Endothelial cell of umbilical vein (primary cell): ENCODE data around the gene DUSP2. TPM values are rescaled to one million over a fixed set of nuclear protein-coding genes. Genes with fewer than 3 reads are reported as not detected.

Source experiments
- Bru-seq: library from RNA; stranded (reverse); fragments of 400-500 nt; gene quantifications from one replicate; lab custom pipeline; 2021; lab: Mats Ljungman, UMichigan
- BruChase-seq, 2 experiments: library from RNA; stranded (reverse); fragments of 400-500 nt; gene quantifications; one replicate each; lab custom pipeline; 2021; lab: Mats Ljungman, UMichigan
- BruUV-seq: library from RNA; stranded (reverse); fragments of 400-500 nt; replicated peaks from 2 replicates; lab custom pipeline; 2021; lab: Mats Ljungman, UMichigan
- CTCF ChIA-PET: fragments of 300-600, 350-600 bp; sonication (Branson Sonifier 250); formaldehyde crosslinking; loops from one replicate; lab custom pipeline; 2021; ENCODE audit warnings: antibody characterized with exemption, inconsistent platforms; lab: Charles Lee
- POLR2A ChIA-PET: fragments of 300-600, 350-600 bp; sonication (Branson Sonifier 250); formaldehyde crosslinking; loops from one replicate; lab custom pipeline; 2021; ENCODE audit warnings: antibody characterized with exemption, inconsistent platforms; lab: Charles Lee
- DNase-seq: peaks from one replicate; pipeline ENCODE4 v3.0.0-alpha.2; 2011; ENCODE audit warnings: low read depth, low spot score
- FAIRE-seq: peaks from 2 replicates; lab custom pipeline; 2011; peaks lifted over from hg19 to GRCh38; lab: Jason Lieb, UNC
- H2AFZ ChIP-seq: 2 replicates; pipeline ENCODE4 v1.6.0; 2012; ENCODE audit warnings: low read depth, low read length, control low read depth, inconsistent platforms
- H3K27ac ChIP-seq: 2 replicates; pipeline ENCODE4 v1.5.1; 2011; ENCODE audit warnings: low read depth, mild to moderate bottlenecking, control low read depth, low read length, moderate library complexity; ENCODE audit not compliant: insufficient read depth
- H3K27me3 ChIP-seq, 2 experiments: 2 replicates each; pipeline versions ENCODE4 v1.6.0 to v1.6.1; 2011; ENCODE audit warnings: low read length in 2 of 2, mixed read lengths in 1 of 2; ENCODE audit not compliant: control insufficient read depth in 2 of 2, insufficient read depth in 2 of 2
- H3K36me3 ChIP-seq, 2 experiments: 2 replicates in 1 of 2; 3 replicates in 1 of 2; pipeline ENCODE4 v1.5.1; 2011; ENCODE audit warnings: low read length in 2 of 2, mild to moderate bottlenecking in 1 of 2, moderate library complexity in 1 of 2; ENCODE audit not compliant: control insufficient read depth in 2 of 2, insufficient read depth in 2 of 2; ENCODE audit errors: extremely low read depth in 1 of 2
- H3K4me1 ChIP-seq: 3 replicates; pipeline ENCODE4 v1.5.1; 2011; ENCODE audit warnings: mild to moderate bottlenecking, low read length; ENCODE audit not compliant: control insufficient read depth, insufficient read depth; ENCODE audit errors: extremely low read depth
- H3K4me2 ChIP-seq: 2 replicates; pipeline ENCODE4 v1.6.1; 2011; ENCODE audit warnings: low read length, control low read depth, mixed read lengths; ENCODE audit not compliant: insufficient read depth
- H3K4me3 ChIP-seq, 3 experiments: fragments of 200-600 bp in 1 of 3; sonication (generic), shearing (Covaris generic) in 1 of 3; replicated peaks in 1 of 3; 2 replicates each; pipeline ENCODE4 v1.5.1; 2011 to 2016; ENCODE audit warnings: control low read depth in 3 of 3, low read length in 3 of 3, mild to moderate bottlenecking in 2 of 3, inconsistent platforms in 1 of 3, low read depth in 1 of 3, moderate library complexity in 1 of 3; ENCODE audit not compliant: insufficient read depth in 1 of 3
- H3K79me2 ChIP-seq: 2 replicates; pipeline ENCODE4 v1.6.0; 2012; ENCODE audit warnings: low read length, inconsistent platforms; ENCODE audit not compliant: control insufficient read depth, insufficient read depth
- H3K9ac ChIP-seq: replicated peaks from 2 replicates; pipeline ENCODE3; 2011; ENCODE audit warnings: low read length, control low read depth; ENCODE audit not compliant: insufficient read depth; ENCODE audit errors: extremely low read depth
- H3K9me1 ChIP-seq: replicated peaks from 3 replicates; pipeline ENCODE4 v1.6.0; 2011; ENCODE audit warnings: mild to moderate bottlenecking, low read length; ENCODE audit not compliant: control insufficient read depth, insufficient read depth; ENCODE audit errors: extremely low read depth
- H3K9me3 ChIP-seq: replicated peaks from 2 replicates; pipeline ENCODE4 v1.5.1; 2012; ENCODE audit warnings: low read length, inconsistent platforms; ENCODE audit not compliant: control insufficient read depth, insufficient read depth
- H4K20me1 ChIP-seq: replicated peaks from 2 replicates; pipeline ENCODE3; 2011; ENCODE audit warnings: mild to moderate bottlenecking, low read length; ENCODE audit not compliant: control insufficient read depth, insufficient read depth; ENCODE audit errors: extremely low read depth
- FOS ChIP-seq: IDR thresholded peaks from 2 replicates; pipeline ENCODE4 v1.6.1; 2011; ENCODE audit warnings: mild to moderate bottlenecking, low read length, moderate library complexity, borderline replicate concordance; ENCODE audit not compliant: insufficient read depth
- JUN ChIP-seq: IDR thresholded peaks from 2 replicates; pipeline ENCODE4 v1.6.1; 2011; ENCODE audit warnings: borderline replicate concordance, low read depth; ENCODE audit not compliant: insufficient read length, insufficient read depth
- MYC ChIP-seq: IDR thresholded peaks from one replicate; pipeline ENCODE4 v1.6.1; 2011; ENCODE audit warnings: mild to moderate bottlenecking, low read depth, low read length
- POLR2AphosphoS5 ChIP-seq: IDR thresholded peaks from 2 replicates; pipeline ENCODE4 v1.6.1; 2012; ENCODE audit warnings: low read depth, mild to moderate bottlenecking, control low read depth, low read length, moderate library complexity; ENCODE audit not compliant: insufficient read depth
- dilution Hi-C: fragments of 300-500 bp; cut with MboI; formaldehyde crosslinking; loops from one replicate; pipeline ENCODE4 v1.15.0; 2019; ENCODE audit warnings: low sequenced_read_pairs; ENCODE audit not compliant: extremely low pct_ligation_motif_present
- intact Hi-C: fragments of 100-400 bp; cut with micrococcal nuclease; formaldehyde crosslinking; loops from one replicate; pipeline ENCODE4 v1.10.0; 2022
- long read RNA-seq: library from polyadenylated mRNA; stranded (forward); transcript quantifications from one replicate; pipeline ENCODE4 v2.0.0, GENCODE V29; 2021
- polyA minus RNA-seq, 3 experiments: library from RNA; depleted of rRNA, polyadenylated mRNA; stranded (reverse); fragments of >200 nt; gene quantifications; 1 replicate in 1 of 3; 2 replicates in 2 of 3; pipeline ENCODE4 v1.2.3, GENCODE V29; 2011
- polyA plus RNA-seq, 4 experiments: library from polyadenylated mRNA; depleted of rRNA in 3 of 4; stranded (reverse) in 3 of 4; unstranded in 1 of 4; fragments of >200 nt; gene quantifications; 2 replicates each; pipeline versions ENCODE4 v1.2.1 to v1.2.3, GENCODE V29; 2011 to 2012; ENCODE audit warnings: missing spikeins in 1 of 4
- total RNA-seq: library from RNA; stranded (reverse); gene quantifications from 2 replicates; pipeline ENCODE4 v1.2.3, GENCODE V29; 2021
- TF ChIP-seq, protein P1 (sequence below): IDR thresholded peaks from 2 replicates; pipeline ENCODE4 v1.6.1; 2011; ENCODE audit not compliant: insufficient read depth, insufficient read length

DUSP2 gene, protein sequence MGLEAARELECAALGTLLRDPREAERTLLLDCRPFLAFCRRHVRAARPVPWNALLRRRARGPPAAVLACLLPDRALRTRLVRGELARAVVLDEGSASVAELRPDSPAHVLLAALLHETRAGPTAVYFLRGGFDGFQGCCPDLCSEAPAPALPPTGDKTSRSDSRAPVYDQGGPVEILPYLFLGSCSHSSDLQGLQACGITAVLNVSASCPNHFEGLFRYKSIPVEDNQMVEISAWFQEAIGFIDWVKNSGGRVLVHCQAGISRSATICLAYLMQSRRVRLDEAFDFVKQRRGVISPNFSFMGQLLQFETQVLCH
- total RNA-seq (0.33 and 0.58 TPM in 2 replicates), polyA plus RNA-seq (0.33 and 0.35 TPM in 2 replicates), polyA minus RNA-seq (not detected in 2 replicates), Bru-seq, nascent RNA (percentile 28 among the genes with signal in this experiment), BruChase-seq, experiment 1, labeled RNA remaining after a 6-hour chase (percentile 17 among the genes with signal in this experiment), BruChase-seq, experiment 2, labeled RNA remaining after a 2-hour chase (not detected)
- 0.13 and 0.20 TPM in 2 replicates for polyA plus RNA-seq (2011; cell fraction: cytosol; rRNA removed)
- polyA plus RNA-seq (2011; cell fraction: nucleus; rRNA removed) = 0.30 and 0.73 TPM in 2 replicates
- polyA plus RNA-seq (2012) = 0.15 and 0.46 TPM in 2 replicates
- polyA minus RNA-seq (2011; cell fraction: cytosol; rRNA and poly(A)+ RNA removed) = 111 TPM
- 0.72 and 1.6 TPM in 2 replicates for polyA minus RNA-seq (2011; cell fraction: nucleus; rRNA and poly(A)+ RNA removed)
- long read RNA-seq, partial matches to known transcripts = 0 of 3 reads
- long read RNA-seq, other reads (novel, unspliced or antisense) = 1 of 3 reads

DNA sequence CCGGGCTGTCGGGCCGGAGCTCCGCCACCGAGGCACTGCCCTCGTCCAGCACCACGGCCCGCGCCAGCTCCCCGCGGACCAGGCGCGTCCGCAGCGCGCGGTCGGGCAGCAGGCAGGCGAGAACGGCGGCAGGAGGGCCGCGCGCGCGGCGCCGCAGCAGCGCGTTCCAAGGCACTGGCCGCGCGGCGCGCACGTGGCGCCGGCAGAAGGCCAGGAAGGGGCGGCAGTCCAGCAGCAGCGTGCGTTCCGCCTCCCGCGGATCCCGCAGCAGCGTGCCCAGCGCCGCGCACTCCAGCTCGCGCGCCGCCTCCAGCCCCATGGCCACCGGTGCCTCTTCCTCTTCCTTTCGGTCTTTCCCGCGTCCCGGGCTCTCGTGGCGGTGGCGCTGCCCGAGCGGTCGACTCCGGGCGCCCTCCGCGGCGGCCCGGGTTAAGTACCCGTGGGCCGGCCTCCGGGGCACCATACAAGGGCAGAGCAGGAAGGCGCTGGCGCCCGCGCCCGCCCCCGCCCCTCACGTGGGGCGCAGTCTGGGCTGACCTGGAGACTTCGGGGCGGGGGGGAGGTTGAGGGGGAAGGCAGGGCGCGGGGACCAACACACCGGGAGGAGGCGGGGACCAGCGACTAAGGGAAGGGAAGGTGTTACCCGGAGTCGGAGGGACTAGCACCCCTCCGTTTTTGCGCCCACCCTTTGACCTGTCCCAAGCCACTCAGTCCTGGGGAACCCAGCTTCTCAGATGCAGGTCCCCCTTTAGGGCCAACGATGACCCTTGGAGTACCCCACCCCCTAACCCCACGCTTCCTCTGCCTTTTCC is at the start of gene DUSP2:
Gene DUSP2 (minus strand): TSS at position 405 of the 812 bp plus-strand sequence. CDS start 86 bp downstream, at position 319.
- DNase-seq = peak; percentile 56
- dilution Hi-C loops = no loop called here
- Histone ChIP-seq H3K79me2 (no peaks in the 10 kb centered on the region), H3K9ac (no peak within 1 kb of the TSS), H3K4me2 (peak within 1 kb of the TSS; percentile 43), H3K4me3 (peak within 1 kb of the TSS in 1 of 3 experiments; percentile 39), H3K9me3 (no peaks in the 10 kb centered on the region), H3K9me1 (no peaks in the 10 kb centered on the region), H3K4me1 (no peaks in the 10 kb centered on the region), H2AFZ (peak within 1 kb of the TSS; percentile 83), H3K27me3 (no peaks in the 10 kb centered on the region), H3K27ac (no peak within 1 kb of the TSS), H4K20me1 (no peaks in the 10 kb centered on the region), H3K36me3 (no peaks in the 10 kb centered on the region)
- peak; percentile 18 for FAIRE-seq
- intact Hi-C loops = no loop called here
- BruUV-seq = no TSS peak
- peak; percentile 35 for TF ChIP-seq MYC
- TF ChIP-seq JUN = no peak
- no peak for TF ChIP-seq FOS
- TF ChIP-seq, protein P1, sequence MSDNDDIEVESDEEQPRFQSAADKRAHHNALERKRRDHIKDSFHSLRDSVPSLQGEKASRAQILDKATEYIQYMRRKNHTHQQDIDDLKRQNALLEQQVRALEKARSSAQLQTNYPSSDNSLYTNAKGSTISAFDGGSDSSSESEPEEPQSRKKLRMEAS = peak; percentile 63
- peak; percentile 59 for TF ChIP-seq POLR2AphosphoS5
- ChIA-PET POLR2A (no interaction called here), CTCF (interaction anchor here (1.0 kb wide), 1 partner anchor 29 kb away, joined by 5 read pairs; no protein-coding TSS in a partner anchor)
